Measurements from ENCODE around the gene STK38. TPM values are rescaled to one million over a fixed set of nuclear protein-coding genes. Genes with fewer than 3 reads are reported as not detected.

The STK38 gene
- total RNA-seq, 3 donors from 2014 or later: 14.2 to 16.6 (median 16.1) TPM

GRCh38 chr6:36548401-36548743, 1.1 kb upstream of the STK38 start:
- Mint-ChIP-seq H3K4me3 (peak overlapping the region; percentile 29), H3K9me3 (no peaks in the 10 kb centered on the region), H3K27me3 (ENCODE audit: low read depth) (no peaks in the 10 kb centered on the region), H3K4me1 (ENCODE audit: low read depth) (peaks cover 42% of the 10 kb centered on the region), H3K36me3 (ENCODE audit: insufficient read depth) (peaks cover 3% of the 10 kb centered on the region)
- no peak for ATAC-seq
- DNase-seq: no peak

- Mint-ChIP-seq H3K9me3 (no peaks in the 10 kb centered on the region), H3K27me3 (ENCODE audit: low read depth) (no peaks in the 10 kb centered on the region), H3K4me1 (ENCODE audit: low read depth) (peaks cover 47% of the 10 kb centered on the region), H3K4me3 (peak overlapping the region; percentile 99), H3K36me3 (ENCODE audit: insufficient read depth) (peaks cover 5% of the 10 kb centered on the region)
- DNase-seq: no peak
- ATAC-seq: no peak
Observed at GRCh38 chr6:36547646-36548400, 544 bp upstream of the STK38 start.

- no peaks in the 10 kb centered on the region for H3K9me3 Mint-ChIP-seq
- DNase-seq (no peak), ATAC-seq (peak; percentile 9 to 12)
- H3K27me3 Mint-ChIP-seq (ENCODE audit: low read depth): no peaks in the 10 kb centered on the region
- peaks cover 5% of the 10 kb centered on the region for H3K36me3 Mint-ChIP-seq (ENCODE audit: insufficient read depth)
- peak overlapping the region; percentile 99 for H3K4me3 Mint-ChIP-seq
- H3K4me1 Mint-ChIP-seq (ENCODE audit: low read depth): peaks cover 55% of the 10 kb centered on the region
Observed at GRCh38 chr6:36546308-36546919, 865 bp downstream of the STK38 start.

- H3K36me3 Mint-ChIP-seq (ENCODE audit: insufficient read depth): peaks cover 5% of the 10 kb centered on the region
- no peaks in the 10 kb centered on the region for H3K9me3 Mint-ChIP-seq
- peak overlapping the region; percentile 99 for H3K4me3 Mint-ChIP-seq
- ATAC-seq (no peak), DNase-seq (no peak)
- H3K27me3 Mint-ChIP-seq (ENCODE audit: low read depth): no peaks in the 10 kb centered on the region
- peaks cover 60% of the 10 kb centered on the region for H3K4me1 Mint-ChIP-seq (ENCODE audit: low read depth)
Observed at GRCh38 chr6:36545767-36546307, 1.4 kb downstream of the STK38 start.

GRCh38 chr6:36544228-36544627, 3.1 kb downstream of the STK38 start:
- Mint-ChIP-seq H3K4me3 (peak overlapping the region; percentile 80), H3K9me3 (no peaks in the 10 kb centered on the region), H3K4me1 (ENCODE audit: low read depth) (peaks cover 70% of the 10 kb centered on the region), H3K27me3 (ENCODE audit: low read depth) (no peaks in the 10 kb centered on the region), H3K36me3 (ENCODE audit: insufficient read depth) (peaks cover 8% of the 10 kb centered on the region)
- ATAC-seq (no peak), DNase-seq (peak; percentile 38)

GRCh38 chr6:36542041-36542440, 5.2 kb downstream of the STK38 start:
- no peak for ATAC-seq
- Mint-ChIP-seq H3K27me3 (ENCODE audit: low read depth) (no peaks in the 10 kb centered on the region), H3K4me1 (ENCODE audit: low read depth) (peaks cover 61% of the 10 kb centered on the region), H3K9me3 (no peaks in the 10 kb centered on the region), H3K4me3 (no peak overlapping the region), H3K36me3 (ENCODE audit: insufficient read depth) (peaks cover 14% of the 10 kb centered on the region)
- no peak for DNase-seq

- H3K4me1 Mint-ChIP-seq (ENCODE audit: low read depth): peaks cover 66% of the 10 kb centered on the region
- H3K27me3 Mint-ChIP-seq (ENCODE audit: low read depth): no peaks in the 10 kb centered on the region
- H3K4me3 Mint-ChIP-seq: no peak overlapping the region
- H3K9me3 Mint-ChIP-seq: no peaks in the 10 kb centered on the region
- peak; percentile 95 to 97 for ATAC-seq
- peaks cover 22% of the 10 kb centered on the region for H3K36me3 Mint-ChIP-seq (ENCODE audit: insufficient read depth)
- no peak for DNase-seq
Observed at GRCh38 chr6:36539814-36540568, 7.3 kb downstream of the STK38 start.

GRCh38 chr6:36536873-36537547, 10.3 kb downstream of the STK38 start:
- H3K36me3 Mint-ChIP-seq (ENCODE audit: insufficient read depth): peaks cover 32% of the 10 kb centered on the region
- no peaks in the 10 kb centered on the region for H3K9me3 Mint-ChIP-seq
- ATAC-seq: no peak
- H3K27me3 Mint-ChIP-seq (ENCODE audit: low read depth): no peaks in the 10 kb centered on the region
- no peak for DNase-seq
- no peak overlapping the region for H3K4me3 Mint-ChIP-seq
- peaks cover 72% of the 10 kb centered on the region for H3K4me1 Mint-ChIP-seq (ENCODE audit: low read depth)

GRCh38 chr6:36533321-36533720, 14.0 kb downstream of the STK38 start:
- no peak for ATAC-seq
- no peak overlapping the region for H3K4me3 Mint-ChIP-seq
- peaks cover 75% of the 10 kb centered on the region for H3K4me1 Mint-ChIP-seq (ENCODE audit: low read depth)
- no peak for DNase-seq
- H3K36me3 Mint-ChIP-seq (ENCODE audit: insufficient read depth): peaks cover 41% of the 10 kb centered on the region
- H3K9me3 Mint-ChIP-seq: no peaks in the 10 kb centered on the region
- H3K27me3 Mint-ChIP-seq (ENCODE audit: low read depth): no peaks in the 10 kb centered on the region

- H3K4me3 Mint-ChIP-seq: no peak overlapping the region
- H3K27me3 Mint-ChIP-seq (ENCODE audit: low read depth): no peaks in the 10 kb centered on the region
- H3K36me3 Mint-ChIP-seq (ENCODE audit: insufficient read depth): peaks cover 43% of the 10 kb centered on the region
- DNase-seq: no peak
- ATAC-seq: no peak
- H3K9me3 Mint-ChIP-seq: no peaks in the 10 kb centered on the region
- peaks cover 38% of the 10 kb centered on the region for H3K4me1 Mint-ChIP-seq (ENCODE audit: low read depth)
Observed at GRCh38 chr6:36526066-36526465, 21.2 kb downstream of the STK38 start.

- ATAC-seq: no peak
- Mint-ChIP-seq H3K4me1 (ENCODE audit: low read depth) (peaks cover 36% of the 10 kb centered on the region), H3K27me3 (ENCODE audit: low read depth) (no peaks in the 10 kb centered on the region), H3K4me3 (no peak overlapping the region), H3K9me3 (no peaks in the 10 kb centered on the region), H3K36me3 (ENCODE audit: insufficient read depth) (peaks cover 48% of the 10 kb centered on the region)
- DNase-seq: no peak
Observed at GRCh38 chr6:36525346-36525745, 21.9 kb downstream of the STK38 start.

GRCh38 chr6:36524871-36525270, 22.4 kb downstream of the STK38 start:
- Mint-ChIP-seq H3K27me3 (ENCODE audit: low read depth) (no peaks in the 10 kb centered on the region), H3K9me3 (no peaks in the 10 kb centered on the region), H3K4me1 (ENCODE audit: low read depth) (peaks cover 41% of the 10 kb centered on the region), H3K36me3 (ENCODE audit: insufficient read depth) (peaks cover 52% of the 10 kb centered on the region), H3K4me3 (no peak overlapping the region)
- DNase-seq (no peak), ATAC-seq (no peak)

- Mint-ChIP-seq H3K36me3 (ENCODE audit: insufficient read depth) (peaks cover 49% of the 10 kb centered on the region), H3K4me1 (ENCODE audit: low read depth) (peaks cover 41% of the 10 kb centered on the region), H3K9me3 (no peaks in the 10 kb centered on the region), H3K4me3 (no peak overlapping the region), H3K27me3 (ENCODE audit: low read depth) (no peaks in the 10 kb centered on the region)
- DNase-seq (no peak), ATAC-seq (no peak)
Observed at GRCh38 chr6:36523936-36524499, 23.3 kb downstream of the STK38 start.

GRCh38 chr6:36523451-36523850, 23.8 kb downstream of the STK38 start:
- H3K36me3 Mint-ChIP-seq (ENCODE audit: insufficient read depth): peaks cover 52% of the 10 kb centered on the region
- no peaks in the 10 kb centered on the region for H3K27me3 Mint-ChIP-seq (ENCODE audit: low read depth)
- DNase-seq (no peak), ATAC-seq (no peak)
- H3K9me3 Mint-ChIP-seq: no peaks in the 10 kb centered on the region
- H3K4me1 Mint-ChIP-seq (ENCODE audit: low read depth): peaks cover 41% of the 10 kb centered on the region
- H3K4me3 Mint-ChIP-seq: no peak overlapping the region

Data from activated T-cell treated with anti-CD3 and anti-CD28 coated beads, Interleukin-2, amount 50 U/mL, for 4 hours (primary cell).